T-helper 1 cell (primary cell): ENCODE results near the gene FRMD5.
A peak's percentile ranks its signal among the peaks of the same experiment; 100 is the strongest.

ENCODE experiments used
- DNase-seq, 5 donors: peaks; one replicate each; pipeline ENCODE4 v3.0.0-alpha.2; 2012 to 2020

The FRMD5 gene

GRCh38 chr15:43919540-43920253 lies 275.4 kb downstream of the FRMD5 start:
- no peak for DNase-seq

- DNase-seq = no peak
Measured at GRCh38 chr15:43918717-43919116, 276.4 kb downstream of the FRMD5 start.

GRCh38 chr15:43916326-43916660 lies 278.8 kb downstream of the FRMD5 start:
- no peak for DNase-seq

DNA sequence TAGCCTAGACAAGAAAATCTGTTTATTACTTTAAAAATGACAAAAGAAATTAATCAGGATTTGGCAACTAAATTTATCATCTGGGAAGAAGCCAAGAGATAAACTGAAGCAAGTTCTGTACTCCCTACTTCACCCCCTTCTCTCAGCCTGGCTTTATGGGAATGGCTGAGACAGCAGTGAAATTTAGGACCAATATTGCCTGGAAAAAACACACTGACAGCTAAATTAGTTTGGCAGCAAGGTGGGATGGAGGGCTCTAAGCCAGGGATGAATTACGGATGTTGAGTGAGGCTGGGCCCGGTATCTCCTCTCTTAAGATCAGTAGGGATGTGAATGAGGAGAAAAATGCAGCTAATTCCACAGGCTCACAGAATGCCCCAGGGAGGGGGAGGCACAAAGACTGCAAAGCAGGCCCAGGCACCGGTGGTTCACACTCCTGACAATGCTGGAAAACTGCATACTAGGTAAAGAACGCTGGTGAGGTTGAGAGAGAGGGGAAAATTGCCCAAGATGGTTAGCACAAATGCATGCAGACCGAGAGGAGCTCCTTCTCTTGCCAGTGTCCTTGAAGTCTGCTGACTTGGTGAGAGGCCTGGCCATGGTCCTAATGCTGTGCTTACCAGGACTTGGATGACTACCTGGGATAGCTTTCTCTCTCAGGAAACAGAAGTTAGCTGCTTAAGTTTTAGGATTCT lies 279.3 kb downstream of the FRMD5 start:
- DNase-seq = no peak

DNA sequence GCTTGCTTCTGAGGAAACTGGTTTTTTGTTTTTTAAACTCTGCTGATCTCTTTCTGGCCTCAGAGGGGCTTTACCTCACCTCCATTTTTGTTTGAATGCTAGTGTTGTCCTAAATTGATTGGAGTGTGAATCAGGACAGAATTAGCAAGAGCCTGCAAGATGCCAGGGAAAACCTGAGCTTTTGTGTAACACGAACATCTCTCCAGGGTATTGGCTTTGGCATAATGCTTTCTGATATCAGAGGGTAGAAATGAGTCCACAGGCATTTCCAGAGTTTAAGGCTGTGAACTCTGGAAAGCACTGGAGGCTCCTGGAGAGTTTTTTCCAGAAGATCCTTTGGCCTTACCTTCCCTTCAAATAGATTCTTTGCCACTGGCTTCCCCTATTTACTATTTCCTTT lies 281.1 kb downstream of the FRMD5 start:
- no peak for DNase-seq

DNA sequence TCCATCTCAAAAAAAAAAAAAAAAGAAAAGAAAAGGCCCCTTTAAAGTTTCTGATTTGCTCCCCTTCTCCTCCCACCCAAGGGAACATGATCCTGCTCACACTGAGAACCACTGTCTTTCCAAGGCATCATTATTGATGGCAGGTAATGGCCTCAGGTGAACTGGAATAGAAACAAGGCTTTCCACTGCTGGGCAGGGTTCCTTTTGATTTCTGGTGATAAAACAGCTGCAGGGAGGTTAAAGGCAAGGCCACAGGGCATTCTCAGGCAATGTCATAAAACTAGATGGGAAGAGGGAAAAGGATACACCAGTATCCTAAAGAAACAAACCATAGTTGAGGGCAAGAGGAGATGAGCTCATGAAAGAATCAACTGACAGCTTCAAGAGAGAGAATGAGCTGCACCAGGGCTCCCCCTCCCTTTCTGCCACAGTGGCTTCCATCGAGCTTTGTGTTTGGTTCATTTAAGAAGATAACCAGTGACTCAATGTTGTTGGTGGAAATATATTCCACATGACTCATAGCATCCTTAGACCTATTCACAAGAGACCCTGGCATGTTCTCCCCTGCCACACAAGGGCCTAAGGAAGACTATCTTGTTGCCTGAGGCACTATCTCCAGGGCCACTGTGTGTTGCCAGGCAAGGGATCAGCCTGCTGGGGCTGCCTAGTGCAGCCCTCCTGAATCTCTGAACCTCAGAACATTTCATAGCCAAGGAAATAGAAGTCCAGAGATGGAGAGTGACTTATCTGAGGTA lies 281.9 kb downstream of the FRMD5 start:
- no peak for DNase-seq

GRCh38 chr15:43912208-43912607 lies 282.9 kb downstream of the FRMD5 start:
- DNase-seq = no peak

- no peak for DNase-seq
Measured at GRCh38 chr15:43911235-43911781, 283.8 kb downstream of the FRMD5 start.

DNA sequence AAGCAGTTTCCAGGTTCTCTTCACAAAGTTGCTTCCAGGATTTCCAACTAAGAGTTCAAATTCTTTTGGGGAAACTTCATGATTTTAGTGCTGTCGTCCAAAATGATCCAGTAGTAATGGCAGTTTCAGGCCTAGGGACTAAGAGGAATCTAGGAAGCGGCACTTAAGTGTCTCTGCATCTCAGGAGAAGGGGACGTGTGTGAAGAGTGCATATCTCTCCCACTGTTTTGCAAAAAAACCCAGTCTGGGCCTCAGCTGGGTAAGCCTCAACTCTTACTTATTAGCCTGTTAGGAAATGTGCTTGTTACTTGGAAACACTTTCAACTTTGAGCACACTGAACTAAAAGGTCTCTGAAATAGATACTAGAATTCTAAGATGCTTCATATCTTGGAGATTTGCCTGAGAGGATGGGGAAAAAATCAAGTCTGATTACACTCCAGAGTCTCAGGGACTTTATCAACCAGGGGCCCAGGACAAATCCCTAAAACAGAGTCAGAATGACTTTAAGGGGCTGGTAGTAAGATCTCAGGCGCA lies 286.5 kb downstream of the FRMD5 start:
- DNase-seq = no peak

DNA sequence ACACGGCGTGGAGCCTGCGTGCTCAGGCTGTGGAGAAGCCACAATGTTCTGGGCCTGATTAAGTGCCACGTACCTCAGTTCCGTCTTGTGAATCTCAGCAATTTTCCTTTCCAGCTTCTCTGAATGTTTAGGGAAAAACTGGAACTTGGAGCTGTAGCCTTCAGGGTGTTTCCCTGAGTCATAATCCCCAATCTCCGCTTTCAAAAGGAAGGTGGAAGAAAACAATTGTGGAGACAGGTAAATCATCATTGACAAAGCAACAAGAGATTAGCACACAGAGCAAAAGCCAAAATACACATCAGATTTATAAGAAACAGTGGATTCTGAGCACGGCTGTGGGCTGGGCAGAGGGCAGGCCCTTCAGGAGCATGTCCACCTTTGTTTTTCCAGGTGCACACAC lies 289.3 kb downstream of the FRMD5 start:
- no peak for DNase-seq

- DNase-seq = peak in 4 of 5 donors; percentile 27 to 43 (median 39)
Measured at GRCh38 chr15:43903864-43904290, 291.2 kb downstream of the FRMD5 start.

DNA sequence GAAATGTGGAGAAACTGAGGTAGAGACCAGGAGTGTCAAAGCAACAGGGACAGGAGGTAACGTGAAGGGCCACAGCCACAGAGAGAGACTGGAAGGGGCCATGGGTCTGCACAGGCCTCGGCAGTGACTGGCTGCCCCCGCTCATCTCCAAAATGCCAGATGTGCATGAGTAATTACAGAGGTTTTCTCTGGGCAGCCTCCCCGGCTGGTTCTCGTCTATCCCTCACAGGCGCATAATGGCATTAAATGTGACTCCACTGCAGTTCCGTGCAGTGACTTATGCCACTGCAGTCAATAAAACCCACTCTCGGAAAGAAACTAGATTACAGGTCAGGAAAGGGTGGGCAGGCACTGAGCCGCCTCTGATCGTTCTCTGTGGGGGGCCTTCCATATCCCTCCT lies 293.6 kb downstream of the FRMD5 start:
- no peak for DNase-seq

- DNase-seq = no peak
Measured at GRCh38 chr15:43900996-43901395, 294.1 kb downstream of the FRMD5 start.

GRCh38 chr15:43899928-43900327 lies 295.1 kb downstream of the FRMD5 start:
- no peak for DNase-seq

DNA sequence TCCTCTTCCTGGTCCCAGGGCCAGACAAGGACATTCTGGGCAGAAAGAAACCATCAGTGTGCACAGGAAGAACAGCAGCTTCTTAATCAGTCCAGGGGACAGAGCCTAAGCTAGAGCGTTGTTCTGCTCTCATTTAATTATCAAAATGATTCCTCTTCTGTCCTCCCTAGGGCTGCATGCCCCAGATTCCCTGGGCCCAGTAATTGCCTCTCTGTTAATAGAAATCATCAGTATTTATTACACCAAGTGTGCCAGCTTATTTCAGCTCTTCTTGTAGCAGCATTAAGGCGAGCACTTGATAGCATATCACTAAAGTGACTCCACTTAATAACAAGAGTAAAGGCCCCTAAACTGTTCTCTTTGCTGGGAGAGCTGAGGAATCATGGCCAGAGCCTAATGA lies 296.2 kb downstream of the FRMD5 start:
- no peak for DNase-seq

DNA sequence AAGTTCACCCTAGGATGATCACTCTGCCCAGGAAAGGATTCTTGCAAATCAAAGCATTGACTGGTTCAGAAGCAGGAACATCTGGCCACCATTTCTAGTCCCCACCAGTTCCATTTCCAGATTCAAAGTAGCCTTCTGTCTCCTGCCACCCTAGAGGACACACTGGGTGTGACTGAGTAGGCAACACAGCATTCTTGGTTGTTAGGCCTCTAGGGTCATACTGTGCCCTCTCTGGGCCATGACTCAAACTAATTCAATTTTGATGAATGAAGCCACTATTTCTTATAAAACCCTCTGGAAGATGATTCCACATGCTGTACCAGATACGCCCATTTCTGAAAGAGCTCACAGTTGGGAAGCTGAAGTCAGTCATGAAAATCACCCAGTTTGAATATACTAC lies 298.5 kb downstream of the FRMD5 start:
- no peak for DNase-seq

GRCh38 chr15:43895586-43895985 lies 299.5 kb downstream of the FRMD5 start:
- no peak for DNase-seq

DNA sequence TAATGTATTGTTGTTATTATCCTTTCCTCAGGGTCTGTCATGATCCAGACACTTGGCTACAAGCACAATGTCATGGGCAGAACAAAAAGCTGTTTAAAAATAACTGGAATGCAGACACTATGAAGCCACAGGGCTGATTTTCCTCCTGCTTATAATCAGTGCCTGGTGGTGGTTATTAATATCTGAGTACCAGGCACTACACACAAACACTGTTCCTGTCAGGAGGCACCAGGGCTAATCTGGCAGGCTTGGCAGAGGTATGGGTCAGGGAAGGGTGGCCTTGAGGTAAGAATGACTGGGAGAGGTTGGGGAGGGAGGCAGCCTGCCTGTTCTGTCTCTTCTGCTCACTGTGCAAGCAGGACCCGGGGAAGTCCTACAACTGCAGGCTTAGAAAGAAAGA lies 301.1 kb downstream of the FRMD5 start:
- no peak for DNase-seq

GRCh38 chr15:43889042-43889441 lies 306.0 kb downstream of the FRMD5 start:
- DNase-seq = no peak

DNA sequence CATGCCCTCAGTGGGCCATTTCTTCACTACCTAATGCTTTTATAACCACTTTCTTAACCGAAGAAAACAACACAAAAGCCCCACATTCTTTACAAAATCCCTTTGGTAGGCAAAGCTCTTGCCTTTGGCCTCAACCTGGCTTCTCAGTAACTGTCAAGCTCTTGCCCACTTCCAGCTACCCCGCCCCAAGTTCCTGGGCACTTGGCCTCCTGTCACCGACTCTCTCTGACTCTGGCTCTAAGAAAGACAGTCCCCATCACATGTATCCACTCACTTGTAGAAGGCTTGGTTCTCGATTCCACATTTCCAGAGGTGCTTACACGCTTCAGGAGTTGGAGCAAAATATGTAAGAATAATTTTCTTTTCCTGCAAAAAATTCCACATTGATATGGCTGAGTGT lies 307.2 kb downstream of the FRMD5 start:
- DNase-seq = no peak

DNA sequence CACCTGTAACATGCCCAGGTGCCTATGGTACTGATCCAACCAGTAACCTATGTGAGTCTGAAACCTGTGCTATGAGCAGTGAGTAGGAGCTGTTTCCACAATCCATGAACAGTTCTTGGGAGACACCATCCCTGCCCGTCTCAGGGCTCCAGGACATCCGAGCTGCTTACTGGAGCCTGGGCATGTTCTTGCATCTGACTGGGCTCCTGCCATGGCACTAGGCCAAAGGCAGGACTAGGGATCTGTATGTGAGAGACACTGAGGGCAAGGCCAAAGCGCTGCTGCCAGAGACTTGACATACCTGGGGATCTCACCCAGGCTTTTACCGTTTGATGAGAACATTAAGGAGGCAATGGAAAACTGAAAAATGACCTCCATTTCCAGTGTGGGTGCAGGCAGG lies 308.5 kb downstream of the FRMD5 start:
- DNase-seq = no peak

- no peak for DNase-seq
Measured at GRCh38 chr15:43883571-43883970, 311.5 kb downstream of the FRMD5 start.

DNA sequence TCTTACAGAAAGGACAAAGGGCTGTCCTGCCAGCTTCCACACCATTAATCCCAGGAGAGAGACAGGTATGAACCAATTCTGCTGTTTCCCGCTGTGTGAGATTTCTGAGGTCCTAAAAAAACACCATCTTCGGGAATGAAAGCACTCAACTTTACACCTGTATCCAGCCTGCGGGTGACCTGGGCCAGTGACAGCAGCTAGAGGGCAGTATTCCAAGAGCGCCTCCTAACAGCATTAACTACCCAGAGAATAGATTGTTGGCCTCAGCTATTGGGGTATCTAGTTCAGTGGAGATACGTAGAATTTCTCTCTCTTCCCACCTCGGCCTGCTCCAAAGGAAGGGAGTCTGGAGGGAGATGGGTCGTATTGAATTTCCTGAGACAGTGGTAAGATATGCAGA lies 313.1 kb downstream of the FRMD5 start:
- no peak for DNase-seq
